ENCODE measurements around the gene CHST11.

DNA sequence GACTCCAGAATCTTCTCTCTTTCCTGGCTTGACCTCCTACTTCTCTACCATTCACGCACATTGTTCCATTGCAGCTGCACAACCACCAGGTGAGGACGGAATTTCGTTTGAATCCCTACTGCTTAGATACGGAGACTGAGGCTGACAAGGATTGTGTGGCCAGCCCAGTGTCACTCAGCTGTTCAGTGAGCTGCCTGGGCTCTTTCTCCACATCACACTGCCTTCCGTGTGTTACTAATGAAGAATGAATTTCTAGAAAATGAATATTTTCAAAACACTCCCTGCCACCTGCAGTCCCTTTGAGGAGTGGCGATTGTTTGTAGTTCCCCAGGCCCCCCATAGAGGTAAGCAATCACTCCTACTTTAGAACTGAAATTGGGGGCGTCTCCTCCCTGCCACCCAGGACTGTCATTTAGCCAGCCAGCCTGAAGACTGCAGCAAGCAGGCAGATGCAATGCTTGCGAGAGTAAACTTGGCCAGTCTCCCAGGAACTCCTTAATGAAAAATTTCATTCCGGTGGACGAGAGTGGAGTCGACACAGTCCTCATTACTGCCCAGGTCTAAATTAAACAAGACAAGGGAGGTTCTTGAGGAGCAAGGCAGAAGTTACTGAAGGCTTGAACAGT lies 261.7 kb downstream of the CHST11 start:
- TF ChIP-seq EZH2phosphoT487 (conservative IDR thresholded peaks at IDR 0.05; ENCODE audit: low read length) = no peak
- TF ChIP-seq CTCF (IDR thresholded peaks at IDR 0.05; ENCODE audit: insufficient read depth, low read length, poor library complexity, severe bottlenecking) = no peak
